LNCaP clone FGC (cell line): ENCODE results near the gene METTL15.
"Not testable (repeated sequence)": the region's sequence is repeated elsewhere in the genome, so short reads cannot be mapped to it uniquely, and the experiment has no call there.

Experiments
- DNase-seq: peaks from one replicate; pipeline ENCODE4 v3.0.0-alpha.2; 2011; ENCODE audit warnings: low read depth
- H3K4me3 ChIP-seq: 2 replicates; pipeline ENCODE4 v1.5.1; 2011; ENCODE audit warnings: mild to moderate bottlenecking, low read depth, low read length, control low read depth
- CTCF ChIP-seq: IDR thresholded peaks from 2 replicates; pipeline ENCODE4 v1.5.1; 2012; ENCODE audit warnings: mild to moderate bottlenecking; ENCODE audit not compliant: control insufficient read depth, insufficient read depth; ENCODE audit errors: extremely low read depth

METTL15 gene

GRCh38 chr11:28195449-28195848, 87.3 kb downstream of the METTL15 start:
- DNase-seq = no peak
- no peak for TF ChIP-seq CTCF

GRCh38 chr11:28209906-28210305, 101.7 kb downstream of the METTL15 start:
- no peak for TF ChIP-seq CTCF
- no peak overlapping the region for H3K4me3 ChIP-seq
- no peak for DNase-seq

More at GRCh38 chr11:28195449-28195848, 87.3 kb downstream of the METTL15 start:
- H3K4me3 ChIP-seq = no peak overlapping the region

GRCh38 chr11:28222063-28222462, 113.9 kb downstream of the METTL15 start:
- H3K4me3 ChIP-seq, DNase-seq: not testable (repeated sequence)

GRCh38 chr11:28223577-28223976, 115.4 kb downstream of the METTL15 start:
- no peak for TF ChIP-seq CTCF
- no peak overlapping the region for H3K4me3 ChIP-seq
- no peak for DNase-seq

GRCh38 chr11:28223994-28224393, 115.8 kb downstream of the METTL15 start:
- TF ChIP-seq CTCF = no peak
- no peak for DNase-seq
- H3K4me3 ChIP-seq = no peak overlapping the region

- TF ChIP-seq CTCF = no peak
- no peak overlapping the region for H3K4me3 ChIP-seq
- no peak for DNase-seq
Measured at GRCh38 chr11:28227460-28227859, 119.3 kb downstream of the METTL15 start.

GRCh38 chr11:28228196-28228895, 120.2 kb downstream of the METTL15 start:
- no peak for DNase-seq
- no peak overlapping the region for H3K4me3 ChIP-seq
- no peak for TF ChIP-seq CTCF
